GM23248 (cell line): ENCODE data around the gene GLCCI1.

Source experiments
- EZH2 ChIP-seq: fragments of 200-600 bp; sonication (generic); IDR thresholded peaks from 2 replicates; pipeline ENCODE4 v1.6.1; 2018; ENCODE audit warnings: antibody characterized with exemption, mild to moderate bottlenecking; ENCODE audit not compliant: insufficient read depth, poor library complexity, severe bottlenecking
- EZH2phosphoT487 ChIP-seq: fragments of 200-600 bp; sonication (generic); IDR thresholded peaks from 2 replicates; pipeline ENCODE4 v1.6.1; 2018; ENCODE audit warnings: antibody characterized with exemption, moderate library complexity, mild to moderate bottlenecking, low read depth; ENCODE audit not compliant: insufficient read depth

- no peak for TF ChIP-seq EZH2
- TF ChIP-seq EZH2phosphoT487: no peak
Measured at GRCh38 chr7:8064828-8065227, 96.2 kb downstream of the GLCCI1 start.
